Neural cell (in vitro differentiated cells): Measurements from ENCODE around the gene FHIT.

Experiments used
- CTCF ChIP-seq: fragments of 450-650 bp; IDR thresholded peaks from 2 replicates; pipeline ENCODE4 v1.5.1; 2014; ENCODE audit warnings: antibody characterized with exemption, mild to moderate bottlenecking, moderate library complexity; ENCODE audit not compliant: poor library complexity, severe bottlenecking
- EP300 ChIP-seq: fragments of 450-650 bp; conservative IDR thresholded peaks from 2 replicates; pipeline ENCODE4 v1.6.1; 2014; ENCODE audit warnings: antibody characterized with exemption, mild to moderate bottlenecking, moderate library complexity; ENCODE audit not compliant: poor library complexity, severe bottlenecking
- EZH2 ChIP-seq: fragments of 200-600, 300-800 bp; shearing (Covaris generic), sonication (generic); IDR thresholded peaks from 2 replicates; pipeline ENCODE4 v1.6.1; 2014; ENCODE audit warnings: antibody characterized with exemption, low read length, borderline replicate concordance, mild to moderate bottlenecking; ENCODE audit not compliant: insufficient read depth, poor library complexity, severe bottlenecking
- POLR2AphosphoS5 ChIP-seq: IDR thresholded peaks from 2 replicates; pipeline ENCODE4 v1.6.1; 2012
- SMC3 ChIP-seq: fragments of 450-650 bp; conservative IDR thresholded peaks from 2 replicates; pipeline ENCODE4 v1.6.1; 2014; ENCODE audit warnings: antibody characterized with exemption, mild to moderate bottlenecking, moderate library complexity; ENCODE audit not compliant: poor library complexity
- TAF1 ChIP-seq: IDR thresholded peaks from 2 replicates; pipeline ENCODE4 v1.6.1; 2012; ENCODE audit warnings: low read depth

DNA sequence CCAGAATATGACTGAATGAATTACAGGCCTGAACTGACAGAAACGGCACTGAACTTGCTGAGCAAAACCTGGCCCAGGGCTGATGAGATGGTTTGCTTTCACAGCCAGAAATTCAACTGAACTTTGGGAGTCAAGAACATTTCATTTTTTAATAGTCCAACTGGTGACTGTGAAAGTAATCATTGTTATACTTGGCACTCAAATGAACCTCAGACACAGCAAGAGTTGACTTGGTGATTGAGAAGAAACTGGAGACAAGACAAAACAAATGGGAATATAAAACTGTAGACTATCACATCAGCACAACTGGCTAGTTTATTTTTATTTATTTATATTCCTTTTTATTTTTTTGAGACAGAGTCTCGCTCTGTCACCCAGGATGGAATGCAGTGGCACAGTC lies 1342.6 kb downstream of the FHIT start:
- TF ChIP-seq POLR2AphosphoS5 (no peak), EZH2 (no peak), CTCF (no peak), EP300 (no peak), TAF1 (no peak), SMC3 (no peak)
